ENCODE results near the gene NANOS3. TPM values are rescaled to one million over a fixed set of nuclear protein-coding genes. Genes with fewer than 3 reads are reported as not detected.

The NANOS3 gene
- total and polyA plus RNA-seq, 2 experiments from 2014 or later: not detected

DNA sequence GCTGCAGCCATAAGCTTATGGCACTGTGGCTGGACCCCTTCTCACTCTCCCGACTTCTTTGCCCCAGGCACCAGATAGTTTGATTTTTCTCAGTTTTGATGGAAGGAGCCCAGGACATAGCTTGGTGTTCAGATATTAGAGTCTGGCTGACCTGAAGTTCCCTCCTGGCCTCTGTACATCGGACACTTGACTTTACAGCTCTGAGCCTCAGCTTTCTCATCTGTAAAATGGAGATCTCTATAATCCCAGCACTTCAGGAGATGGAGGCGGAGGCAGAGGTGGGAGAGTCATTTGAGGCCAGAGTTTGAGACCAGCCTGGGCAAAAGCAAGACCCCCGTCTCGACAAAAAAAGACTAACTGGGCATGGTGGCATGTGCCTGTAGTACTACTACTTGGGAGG is 30.0 kb downstream of the NANOS3 start (continued):
- TF ChIP-seq POLR2AphosphoS5 (IDR thresholded peaks at IDR 0.05; ENCODE audit: low read depth): no peak
- TF ChIP-seq, protein P1, sequence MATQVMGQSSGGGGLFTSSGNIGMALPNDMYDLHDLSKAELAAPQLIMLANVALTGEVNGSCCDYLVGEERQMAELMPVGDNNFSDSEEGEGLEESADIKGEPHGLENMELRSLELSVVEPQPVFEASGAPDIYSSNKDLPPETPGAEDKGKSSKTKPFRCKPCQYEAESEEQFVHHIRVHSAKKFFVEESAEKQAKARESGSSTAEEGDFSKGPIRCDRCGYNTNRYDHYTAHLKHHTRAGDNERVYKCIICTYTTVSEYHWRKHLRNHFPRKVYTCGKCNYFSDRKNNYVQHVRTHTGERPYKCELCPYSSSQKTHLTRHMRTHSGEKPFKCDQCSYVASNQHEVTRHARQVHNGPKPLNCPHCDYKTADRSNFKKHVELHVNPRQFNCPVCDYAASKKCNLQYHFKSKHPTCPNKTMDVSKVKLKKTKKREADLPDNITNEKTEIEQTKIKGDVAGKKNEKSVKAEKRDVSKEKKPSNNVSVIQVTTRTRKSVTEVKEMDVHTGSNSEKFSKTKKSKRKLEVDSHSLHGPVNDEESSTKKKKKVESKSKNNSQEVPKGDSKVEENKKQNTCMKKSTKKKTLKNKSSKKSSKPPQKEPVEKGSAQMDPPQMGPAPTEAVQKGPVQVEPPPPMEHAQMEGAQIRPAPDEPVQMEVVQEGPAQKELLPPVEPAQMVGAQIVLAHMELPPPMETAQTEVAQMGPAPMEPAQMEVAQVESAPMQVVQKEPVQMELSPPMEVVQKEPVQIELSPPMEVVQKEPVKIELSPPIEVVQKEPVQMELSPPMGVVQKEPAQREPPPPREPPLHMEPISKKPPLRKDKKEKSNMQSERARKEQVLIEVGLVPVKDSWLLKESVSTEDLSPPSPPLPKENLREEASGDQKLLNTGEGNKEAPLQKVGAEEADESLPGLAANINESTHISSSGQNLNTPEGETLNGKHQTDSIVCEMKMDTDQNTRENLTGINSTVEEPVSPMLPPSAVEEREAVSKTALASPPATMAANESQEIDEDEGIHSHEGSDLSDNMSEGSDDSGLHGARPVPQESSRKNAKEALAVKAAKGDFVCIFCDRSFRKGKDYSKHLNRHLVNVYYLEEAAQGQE (IDR thresholded peaks at IDR 0.05; ENCODE audit: unreplicated experiment): no peak
- no peak for TF ChIP-seq JUNB (IDR thresholded peaks at IDR 0.05; ENCODE audit: unreplicated experiment)
- TF ChIP-seq ZNF114 (CRISPR knock-in tag; IDR thresholded peaks at IDR 0.05): no peak
- no peak for TF ChIP-seq EZH2 (IDR thresholded peaks at IDR 0.05; ENCODE audit: low read depth, unreplicated experiment)
- TF ChIP-seq CREB1 (CRISPR knock-in tag; IDR thresholded peaks at IDR 0.05; ENCODE audit: low read depth): no peak
- TF ChIP-seq, protein P2, sequence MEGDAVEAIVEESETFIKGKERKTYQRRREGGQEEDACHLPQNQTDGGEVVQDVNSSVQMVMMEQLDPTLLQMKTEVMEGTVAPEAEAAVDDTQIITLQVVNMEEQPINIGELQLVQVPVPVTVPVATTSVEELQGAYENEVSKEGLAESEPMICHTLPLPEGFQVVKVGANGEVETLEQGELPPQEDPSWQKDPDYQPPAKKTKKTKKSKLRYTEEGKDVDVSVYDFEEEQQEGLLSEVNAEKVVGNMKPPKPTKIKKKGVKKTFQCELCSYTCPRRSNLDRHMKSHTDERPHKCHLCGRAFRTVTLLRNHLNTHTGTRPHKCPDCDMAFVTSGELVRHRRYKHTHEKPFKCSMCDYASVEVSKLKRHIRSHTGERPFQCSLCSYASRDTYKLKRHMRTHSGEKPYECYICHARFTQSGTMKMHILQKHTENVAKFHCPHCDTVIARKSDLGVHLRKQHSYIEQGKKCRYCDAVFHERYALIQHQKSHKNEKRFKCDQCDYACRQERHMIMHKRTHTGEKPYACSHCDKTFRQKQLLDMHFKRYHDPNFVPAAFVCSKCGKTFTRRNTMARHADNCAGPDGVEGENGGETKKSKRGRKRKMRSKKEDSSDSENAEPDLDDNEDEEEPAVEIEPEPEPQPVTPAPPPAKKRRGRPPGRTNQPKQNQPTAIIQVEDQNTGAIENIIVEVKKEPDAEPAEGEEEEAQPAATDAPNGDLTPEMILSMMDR (conservative IDR thresholded peaks at IDR 0.05; ENCODE audit: low read depth in 2 of 2): no peak
- no peak for TF ChIP-seq NANOG (IDR thresholded peaks at IDR 0.05; ENCODE audit: borderline replicate concordance)

DNA sequence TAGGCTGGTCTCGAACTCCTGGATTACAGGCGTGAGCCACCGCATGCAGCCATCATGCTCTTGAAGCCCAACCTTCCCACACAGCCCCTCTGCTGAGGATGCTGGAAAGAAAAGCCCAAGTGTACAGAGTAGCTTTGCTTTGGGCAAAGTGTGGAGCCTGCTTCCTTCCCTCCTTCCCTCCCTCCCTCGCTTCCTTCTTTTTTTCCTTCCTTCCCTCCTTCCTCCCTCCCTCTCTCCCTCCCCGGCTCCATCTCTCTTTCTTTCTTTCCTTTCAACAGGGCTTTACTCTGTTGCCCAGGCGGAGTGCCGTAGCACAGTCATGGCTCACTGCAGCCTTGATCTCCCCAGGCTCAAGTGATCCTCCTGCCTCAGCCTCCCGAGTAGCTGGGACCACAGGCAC is 31.7 kb downstream of the NANOS3 start:
- Histone ChIP-seq H3K4me1 (ENCODE audit: insufficient read depth) (0 out of 2 replicates have a peak, but pooled peaks cover 5% of the 10 kb centered on the region), H3K36me3 (ENCODE audit: insufficient read depth) (no peaks in the 10 kb centered on the region), H3F3A (replicated peaks; ENCODE audit: low read depth) (no peaks in the 10 kb centered on the region), H3K9me2 (ENCODE audit: insufficient read depth) (no peaks in the 10 kb centered on the region), H3K4me3 (no peak overlapping the region), H3K4me2 (no peak overlapping the region), H3K27ac (ENCODE audit: low read depth) (no peak overlapping the region), H2AFZ (no peak overlapping the region), H3K79me2 (replicated peaks; ENCODE audit: insufficient read depth) (peaks cover 4% of the 10 kb centered on the region; the same call in 1 of the 2 replicates), H3K27me3 (ENCODE audit: insufficient read depth) (peaks cover 10% of the 10 kb centered on the region; the same call in 1 of the 2 replicates), H4K20me1 (replicated peaks; ENCODE audit: insufficient read depth) (no peaks in the 10 kb centered on the region)
- no peak for TF ChIP-seq EZH2 (IDR thresholded peaks at IDR 0.05; ENCODE audit: low read depth, unreplicated experiment)
- TF ChIP-seq ZNF114 (CRISPR knock-in tag; IDR thresholded peaks at IDR 0.05): no peak
- no peak for TF ChIP-seq CREB1 (CRISPR knock-in tag; IDR thresholded peaks at IDR 0.05; ENCODE audit: low read depth)
- TF ChIP-seq EZH2phosphoT487 (IDR thresholded peaks at IDR 0.05; ENCODE audit: unreplicated experiment): no peak
- H3K4me1 Mint-ChIP-seq: peaks cover 5% of the 10 kb centered on the region; the same call in 2 of the 3 replicates
- peaks cover 23% of the 10 kb centered on the region for H3K36me3 Mint-ChIP-seq (ENCODE audit: low read depth)
- H3K4me3 Mint-ChIP-seq: no peak overlapping the region
- peaks cover 4% of the 10 kb centered on the region; the same call in 2 of the 3 replicates for H3K9me3 Mint-ChIP-seq
- H3K27me3 Mint-ChIP-seq (ENCODE audit: insufficient read depth, low read depth, poor library complexity): peaks cover 25% of the 10 kb centered on the region
- no peak for ATAC-seq
- no peak overlapping the region for H3K27ac Mint-ChIP-seq
- DNase-seq (ENCODE audit: low spot score): no peak

All from GM23338 (cell line).